ENCODE measurements around the gene TNKS1BP1. TPM values are rescaled to one million over a fixed set of nuclear protein-coding genes. Genes with fewer than 3 reads are reported as not detected.
"Not testable (repeated sequence)": the region's sequence is repeated elsewhere in the genome, so short reads cannot be mapped to it uniquely, and the experiment has no call there.

Gene TNKS1BP1
- polyA plus RNA-seq, 12 donors, result 84.0 to 149 (median 111) TPM; not detected in 1

GRCh38 chr11:57296205-57296604 lies 28.5 kb downstream of the TNKS1BP1 start:
- DNase-seq, result not testable (repeated sequence)

- no peak for DNase-seq
These were observed 30.3 kb downstream of the TNKS1BP1 start for GRCh38 chr11:57294225-57295131.

- DNase-seq, result no peak
These were observed 34.5 kb downstream of the TNKS1BP1 start for GRCh38 chr11:57290288-57290687.

GRCh38 chr11:57288771-57289579 lies 35.8 kb downstream of the TNKS1BP1 start:
- no peak for DNase-seq

- no peak for DNase-seq
These were observed 36.9 kb downstream of the TNKS1BP1 start for GRCh38 chr11:57287884-57288283.

GRCh38 chr11:57283231-57283990 lies 41.3 kb downstream of the TNKS1BP1 start:
- DNase-seq, result no peak

GRCh38 chr11:57281546-57281945 lies 43.2 kb downstream of the TNKS1BP1 start:
- not testable (repeated sequence) for DNase-seq

GRCh38 chr11:57279116-57279515 lies 45.6 kb downstream of the TNKS1BP1 start:
- DNase-seq, result no peak

GRCh38 chr11:57278721-57279095 lies 46.0 kb downstream of the TNKS1BP1 start:
- no peak for DNase-seq

GRCh38 chr11:57277845-57278720 lies 46.7 kb downstream of the TNKS1BP1 start:
- DNase-seq, result peak; percentile 66

- DNase-seq, result no peak
These were observed 47.6 kb downstream of the TNKS1BP1 start for GRCh38 chr11:57276971-57277675.

- no peak for DNase-seq
These were observed 48.4 kb downstream of the TNKS1BP1 start for GRCh38 chr11:57276169-57276970.

GRCh38 chr11:57275582-57275981 lies 49.2 kb downstream of the TNKS1BP1 start:
- DNase-seq, result no peak

- DNase-seq, result no peak
These were observed 49.8 kb downstream of the TNKS1BP1 start for GRCh38 chr11:57274904-57275498.

GRCh38 chr11:57273448-57274058 lies 51.2 kb downstream of the TNKS1BP1 start:
- DNase-seq, result no peak

- no peak for DNase-seq
These were observed 55.2 kb downstream of the TNKS1BP1 start for GRCh38 chr11:57269571-57270021.

GRCh38 chr11:57266157-57266556 lies 58.6 kb downstream of the TNKS1BP1 start:
- DNase-seq, result no peak

- DNase-seq, result no peak
These were observed 61.4 kb downstream of the TNKS1BP1 start for GRCh38 chr11:57263351-57263750.
